H1 (cell line): ENCODE results near the gene CAMKK1. TPM values are rescaled to one million over a fixed set of nuclear protein-coding genes. Genes with fewer than 3 reads are reported as not detected.
A peak's percentile ranks its signal among the peaks of the same experiment; 100 is the strongest.

Source experiments
- CTCF ChIA-PET: fragments of 300-600 bp; sonication (Branson Sonifier 250); formaldehyde crosslinking; loops from one replicate; lab custom pipeline; 2021; ENCODE audit not compliant: partially characterized antibody; lab: Charles Lee
- POLR2A ChIA-PET: fragments of 300-600 bp; sonication (Branson Sonifier 250); formaldehyde crosslinking; loops from one replicate; lab custom pipeline; 2021; ENCODE audit warnings: inconsistent platforms; ENCODE audit not compliant: partially characterized antibody; lab: Charles Lee
- DNase-seq, 2 experiments: peaks; one replicate each; pipeline versions ENCODE4 v3.0.0 to v3.0.0-alpha.2; 2010 to 2022; ENCODE audit warnings: low spot score in 2 of 2, low read depth in 1 of 2, mixed read lengths in 1 of 2
- FAIRE-seq: peaks from 2 replicates; lab custom pipeline; 2011; peaks lifted over from hg19 to GRCh38; lab: Jason Lieb, UNC
- H2AFZ ChIP-seq: 2 replicates; pipeline ENCODE4 v1.8.1; 2012; ENCODE audit warnings: low read length, inconsistent platforms
- H2AK5ac ChIP-seq: 2 replicates; pipeline ENCODE4 v1.6.1; 2013; ENCODE audit warnings: low read depth, low read length
- H2BK120ac ChIP-seq: replicated peaks from 2 replicates; pipeline ENCODE3; 2013; ENCODE audit warnings: low read depth, low read length, inconsistent platforms
- H2BK12ac ChIP-seq: 2 replicates; pipeline ENCODE4 v1.6.1; 2013; ENCODE audit warnings: low read depth, low read length
- H2BK15ac ChIP-seq: 2 replicates; pipeline ENCODE4 v1.6.1; 2013; ENCODE audit warnings: low read length
- H2BK20ac ChIP-seq: 2 replicates; pipeline ENCODE4 v1.6.1; 2013; ENCODE audit warnings: low read length
- H2BK5ac ChIP-seq: 2 replicates; pipeline ENCODE4 v1.6.1; 2013; ENCODE audit warnings: low read depth, low read length
- H3K14ac ChIP-seq: 2 replicates; pipeline ENCODE4 v1.6.1; 2013; ENCODE audit warnings: inconsistent platforms; ENCODE audit not compliant: insufficient read length
- H3K18ac ChIP-seq: 2 replicates; pipeline ENCODE4 v1.6.1; 2013; ENCODE audit warnings: low read length; ENCODE audit errors: extremely low read depth
- H3K23ac ChIP-seq: 2 replicates; pipeline ENCODE4 v1.6.1; 2013; ENCODE audit warnings: inconsistent platforms; ENCODE audit not compliant: insufficient read length
- H3K23me2 ChIP-seq: 2 replicates; pipeline ENCODE4 v1.6.1; 2013; ENCODE audit warnings: low read depth, low read length
- H3K27ac ChIP-seq: 2 replicates; pipeline ENCODE4 v1.6.1; 2011; ENCODE audit warnings: low read depth, low read length, inconsistent platforms
- H3K27me3 ChIP-seq, 4 experiments: replicated peaks in 1 of 4; 1 replicate in 1 of 4; 2 replicates in 3 of 4; pipeline versions ENCODE4 v1.6.1 to v1.8.1; 2011 to 2013; ENCODE audit warnings: low read length in 3 of 4, mild to moderate bottlenecking in 3 of 4, inconsistent platforms in 2 of 4, mixed read lengths in 2 of 4, moderate library complexity in 1 of 4; ENCODE audit not compliant: control insufficient read depth in 3 of 4, insufficient read depth in 3 of 4; ENCODE audit errors: extremely low read depth in 1 of 4
- H3K36me3 ChIP-seq, 4 experiments: 2 replicates each; pipeline versions ENCODE4 v1.6.1 to v1.8.1; 2011 to 2013; ENCODE audit warnings: mild to moderate bottlenecking in 4 of 4, low read length in 3 of 4, moderate library complexity in 2 of 4, control low read depth in 1 of 4, inconsistent platforms in 1 of 4; ENCODE audit not compliant: insufficient read depth in 4 of 4, control insufficient read depth in 2 of 4
- H3K4ac ChIP-seq: replicated peaks from 2 replicates; pipeline ENCODE3; 2013; ENCODE audit warnings: low read length, low read depth, mixed read lengths, inconsistent platforms; ENCODE audit not compliant: insufficient read length
- H3K4me1 ChIP-seq, 4 experiments: replicated peaks in 1 of 4; 1 replicate in 1 of 4; 2 replicates in 3 of 4; pipeline versions ENCODE4 v1.6.1 to v1.8.1; 2011 to 2013; ENCODE audit warnings: low read length in 3 of 4, inconsistent platforms in 2 of 4, mixed read lengths in 1 of 4; ENCODE audit not compliant: insufficient read depth in 4 of 4, control insufficient read depth in 3 of 4
- H3K4me2 ChIP-seq, 2 experiments: 2 replicates each; pipeline versions ENCODE4 v1.6.1 to v1.8.1; 2011 to 2013; ENCODE audit warnings: low read depth in 2 of 2, low read length in 2 of 2, control low read depth in 1 of 2, inconsistent platforms in 1 of 2, mild to moderate bottlenecking in 1 of 2; ENCODE audit not compliant: insufficient read depth in 1 of 2
- H3K4me3 ChIP-seq, 4 experiments: fragments of 200-600, 300-600 bp in 1 of 4; sonication (generic), shearing (Covaris generic), sonication (Bioruptor Twin) in 1 of 4; 2 replicates each; pipeline versions ENCODE4 v1.5.1 to v1.8.1; 2011 to 2016; ENCODE audit warnings: low read length in 4 of 4, low read depth in 3 of 4, control low read depth in 2 of 4, inconsistent platforms in 2 of 4, mild to moderate bottlenecking in 2 of 4, mixed read lengths in 1 of 4, moderate library complexity in 1 of 4; ENCODE audit not compliant: insufficient read depth in 2 of 4; ENCODE audit errors: extremely low read depth in 1 of 4
- H3K56ac ChIP-seq: replicated peaks from 2 replicates; pipeline ENCODE3; 2013; ENCODE audit warnings: low read depth, mild to moderate bottlenecking, mixed read lengths, low read length, inconsistent platforms; ENCODE audit not compliant: insufficient read length
- H3K79me1 ChIP-seq: 2 replicates; pipeline ENCODE4 v1.6.1; 2013; ENCODE audit warnings: low read depth, low read length, control low read depth
- H3K79me2 ChIP-seq, 2 experiments: 2 replicates each; pipeline versions ENCODE4 v1.6.1 to v1.8.1; 2012 to 2013; ENCODE audit warnings: low read length in 2 of 2, mild to moderate bottlenecking in 2 of 2, inconsistent platforms in 1 of 2; ENCODE audit not compliant: insufficient read depth in 2 of 2, control insufficient read depth in 1 of 2
- H3K9ac ChIP-seq, 4 experiments: replicated peaks in 1 of 4; 1 replicate in 1 of 4; 2 replicates in 3 of 4; pipeline versions ENCODE4 v1.6.1 to v1.8.1; 2011 to 2013; ENCODE audit warnings: low read depth in 3 of 4, low read length in 3 of 4, control low read depth in 2 of 4, mild to moderate bottlenecking in 2 of 4, moderate library complexity in 2 of 4, inconsistent platforms in 1 of 4; ENCODE audit errors: extremely low read depth in 1 of 4
- H3K9me3 ChIP-seq, 2 experiments: 2 replicates each; pipeline versions ENCODE4 v1.6.1 to v1.8.1; 2012 to 2013; ENCODE audit warnings: mild to moderate bottlenecking in 2 of 2, moderate library complexity in 2 of 2, control low read depth in 1 of 2, inconsistent platforms in 1 of 2, low read depth in 1 of 2, low read length in 1 of 2, mixed read lengths in 1 of 2; ENCODE audit not compliant: insufficient read depth in 2 of 2
- H4K20me1 ChIP-seq, 2 experiments: replicated peaks in 1 of 2; 2 replicates each; pipeline versions ENCODE3 to v1.8.1; 2011 to 2013; ENCODE audit warnings: inconsistent platforms in 2 of 2, low read length in 2 of 2, mild to moderate bottlenecking in 1 of 2; ENCODE audit not compliant: insufficient read depth in 2 of 2, control insufficient read depth in 1 of 2
- H4K5ac ChIP-seq: 2 replicates; pipeline ENCODE4 v1.6.1; 2013; ENCODE audit warnings: low read length, low read depth, mixed read lengths, inconsistent platforms; ENCODE audit not compliant: insufficient read length
- H4K8ac ChIP-seq: 2 replicates; pipeline ENCODE4 v1.8.0; 2013; ENCODE audit warnings: mild to moderate bottlenecking, moderate library complexity, low read length, inconsistent platforms; ENCODE audit not compliant: insufficient read depth; ENCODE audit errors: extremely low read depth
- H4K91ac ChIP-seq: replicated peaks from 2 replicates; pipeline ENCODE3; 2013; ENCODE audit warnings: low read length, mixed read lengths, inconsistent platforms; ENCODE audit not compliant: insufficient read length
- BCL11A ChIP-seq, 2 experiments: IDR thresholded peaks; one replicate each; pipeline ENCODE4 v1.6.1; 2011; ENCODE audit warnings: low read depth in 2 of 2, low read length in 2 of 2, mild to moderate bottlenecking in 2 of 2
- MAX ChIP-seq: IDR thresholded peaks from 2 replicates; pipeline ENCODE4 v1.6.1; 2012; ENCODE audit warnings: inconsistent platforms
- SP2 ChIP-seq: IDR thresholded peaks from 2 replicates; pipeline ENCODE4 v1.6.1; 2012; ENCODE audit warnings: mild to moderate bottlenecking, low read length, inconsistent platforms
- YY1 ChIP-seq: IDR thresholded peaks from 2 replicates; pipeline ENCODE4 v1.6.1; 2011; ENCODE audit warnings: low read depth, mild to moderate bottlenecking, low read length
- WGBS, 2 experiments: shearing (Covaris generic) in 1 of 2; methylation state at CpG; one replicate each; pipeline versions ENCODE4 v1.1.6 to v1.1.7; 2013 to 2015; ENCODE audit warnings: low lambda C conversion rate in 2 of 2, mixed read lengths in 2 of 2, inconsistent platforms in 1 of 2, low coverage in 1 of 2, missing lambda C conversion rate in 1 of 2; ENCODE audit not compliant: insufficient replicate concordance in 2 of 2, insufficient coverage in 1 of 2, insufficient read length in 1 of 2; ENCODE audit errors: extremely low coverage in 1 of 2, missing lambda C conversion rate in 1 of 2; 5-methylcytosine and 5-hydroxymethylcytosine counted together
- polyA plus RNA-seq, 7 experiments: library from polyadenylated mRNA; depleted of rRNA in 3 of 7; stranded (reverse) in 5 of 7; unstranded in 2 of 7; fragments of >200 nt in 5 of 7; fragments of 200-250 nt in 2 of 7; gene quantifications; 1 replicate in 5 of 7; 2 replicates in 1 of 7; 4 replicates in 1 of 7; pipeline versions ENCODE4 v1.2.1 to v1.2.3, GENCODE V29; 2011 to 2013; ENCODE audit warnings: missing spikeins in 2 of 7, mixed read lengths in 2 of 7
- total RNA-seq: library from RNA; stranded (reverse); fragmentation: NEBNext Ultra II Directional; extraction: Animal tissue kit (Norgen Biotek cat#: 25700); gene quantifications from 2 replicates; pipeline ENCODE4 v1.2.1, GENCODE V29; 2021
- TF ChIP-seq, protein P1 (sequence below), 3 experiments: IDR thresholded peaks; 1 replicate in 2 of 3; 2 replicates in 1 of 3; pipeline versions ENCODE4 v1.5.1 to v1.6.1; 2011; ENCODE audit warnings: low read length in 3 of 3, mild to moderate bottlenecking in 3 of 3, inconsistent platforms in 2 of 3, low read depth in 1 of 3, moderate library complexity in 1 of 3; ENCODE audit not compliant: insufficient read depth in 1 of 3; ENCODE audit errors: control extremely low read depth in 1 of 3

Gene CAMKK1
- total and polyA plus RNA-seq, 2 of the 8 experiments (the other 6 are each of a cell fraction or from before 2014, with no cell fraction given): 7.1 to 7.6 TPM

GRCh38 chr17:3910420-3911270 lies 17.8 kb upstream of the CAMKK1 start:
- H3K9ac ChIP-seq: no peak overlapping the region
- FAIRE-seq (no peak), DNase-seq (no peak)
- H2BK120ac ChIP-seq: no peak overlapping the region
- no peak overlapping the region for H3K4ac ChIP-seq
- no peak overlapping the region for H3K27ac ChIP-seq
- no peak overlapping the region for H3K18ac ChIP-seq
- no peaks in the 10 kb centered on the region for H3K79me2 ChIP-seq
- H2BK20ac ChIP-seq: no peak overlapping the region
- no peak overlapping the region for H3K4me2 ChIP-seq
- H2AFZ ChIP-seq: no peak overlapping the region
- H2BK15ac ChIP-seq: no peak overlapping the region
- 0 out of 8 replicates have a peak, but pooled peaks cover 0 to 2% (median 0%) of the 10 kb centered on the region in 4 experiments for H3K36me3 ChIP-seq
- no peak overlapping the region for H4K91ac ChIP-seq
- no peaks in the 10 kb centered on the region for H3K27me3 ChIP-seq
- H3K23me2 ChIP-seq: no peaks in the 10 kb centered on the region
- no peaks in the 10 kb centered on the region for H3K79me1 ChIP-seq
- no peak overlapping the region for H3K4me3 ChIP-seq
- H3K56ac ChIP-seq: no peak overlapping the region
- peaks cover 0 to 8% (median 3%) of the 10 kb centered on the region in 4 experiments; a peak in 3 of 7 replicates for H3K4me1 ChIP-seq
- H2AK5ac ChIP-seq: no peak overlapping the region
- H2BK5ac ChIP-seq: no peak overlapping the region
- no peak overlapping the region for H4K5ac ChIP-seq
- H4K8ac ChIP-seq: no peak overlapping the region
- H2BK12ac ChIP-seq: peak overlapping the region; percentile 39; the same call in 1 of the 2 replicates
- ChIA-PET POLR2A (no interaction called here), CTCF (interaction anchor here (0.6 to 7.4 kb wide), 6 partner anchors 21 to 167 kb away, joined by 3 to 96 read pairs (median 4); no protein-coding TSS in a partner anchor)
- no peaks in the 10 kb centered on the region for H4K20me1 ChIP-seq
- no peak for TF ChIP-seq YY1
- no peak for TF ChIP-seq SP2
- TF ChIP-seq BCL11A (IDR thresholded peaks at IDR 0.05; ENCODE audit: low read depth in 2 of 2, low read length in 2 of 2): no peak
- no peak for TF ChIP-seq MAX
- TF ChIP-seq, protein P1, sequence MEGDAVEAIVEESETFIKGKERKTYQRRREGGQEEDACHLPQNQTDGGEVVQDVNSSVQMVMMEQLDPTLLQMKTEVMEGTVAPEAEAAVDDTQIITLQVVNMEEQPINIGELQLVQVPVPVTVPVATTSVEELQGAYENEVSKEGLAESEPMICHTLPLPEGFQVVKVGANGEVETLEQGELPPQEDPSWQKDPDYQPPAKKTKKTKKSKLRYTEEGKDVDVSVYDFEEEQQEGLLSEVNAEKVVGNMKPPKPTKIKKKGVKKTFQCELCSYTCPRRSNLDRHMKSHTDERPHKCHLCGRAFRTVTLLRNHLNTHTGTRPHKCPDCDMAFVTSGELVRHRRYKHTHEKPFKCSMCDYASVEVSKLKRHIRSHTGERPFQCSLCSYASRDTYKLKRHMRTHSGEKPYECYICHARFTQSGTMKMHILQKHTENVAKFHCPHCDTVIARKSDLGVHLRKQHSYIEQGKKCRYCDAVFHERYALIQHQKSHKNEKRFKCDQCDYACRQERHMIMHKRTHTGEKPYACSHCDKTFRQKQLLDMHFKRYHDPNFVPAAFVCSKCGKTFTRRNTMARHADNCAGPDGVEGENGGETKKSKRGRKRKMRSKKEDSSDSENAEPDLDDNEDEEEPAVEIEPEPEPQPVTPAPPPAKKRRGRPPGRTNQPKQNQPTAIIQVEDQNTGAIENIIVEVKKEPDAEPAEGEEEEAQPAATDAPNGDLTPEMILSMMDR (IDR thresholded peaks at IDR 0.05; ENCODE audit: control extremely low read depth in 1 of 3, insufficient read depth in 1 of 3, low read depth in 1 of 3, low read length in 3 of 3): no peak
- no peak overlapping the region for H3K23ac ChIP-seq
- H3K9me3 ChIP-seq: no peaks in the 10 kb centered on the region
- H3K14ac ChIP-seq: no peak overlapping the region
- WGBS, 2 experiments: 77% methylated on average over 9 of the region's 11 CpGs; no CpG with 5 or more reads in 1 of the 2 experiments
